Ovary (tissue), 9 donors: ENCODE results near the gene ZRSR2. TPM values are rescaled to one million over a fixed set of nuclear protein-coding genes. Genes with fewer than 3 reads are reported as not detected.

Experiments used
- DNase-seq, 5 donors: peaks; one replicate each; pipeline ENCODE4 v3.0.0-alpha.2; 2019 to 2020
- H3K27ac ChIP-seq, 2 donors: fragments of 200-600 bp; one replicate each; pipeline versions ENCODE4 v1.5.1 to v1.8.0; 2019 to 2022
- H3K27me3 ChIP-seq: fragments of 200-600 bp; one replicate; pipeline ENCODE4 v1.8.0; 2022
- H3K36me3 ChIP-seq: fragments of 200-600 bp; sonication (generic); one replicate; pipeline ENCODE4 v1.5.1; 2019
- H3K4me1 ChIP-seq: one replicate; pipeline ENCODE4 v1.8.1; 2013; ENCODE audit warnings: mild to moderate bottlenecking, moderate library complexity; ENCODE audit not compliant: insufficient read depth
- H3K4me3 ChIP-seq: fragments of 200-600 bp; sonication (generic); one replicate; pipeline ENCODE4 v1.5.1; 2017
- H3K9me3 ChIP-seq, 2 donors: fragments of 200-600 bp in 1 of 2; sonication (generic) in 1 of 2; one replicate each; pipeline versions ENCODE4 v1.5.1 to v1.8.1; 2013 to 2019; ENCODE audit warnings: mild to moderate bottlenecking in 1 of 2, moderate library complexity in 1 of 2
- EP300 ChIP-seq: sonication (generic); formaldehyde crosslinking; IDR thresholded peaks from one replicate; pipeline ENCODE4 v1.6.1; 2017; ENCODE audit warnings: antibody characterized with exemption
- POLR2A ChIP-seq: fragments of 450-650 bp; IDR thresholded peaks from one replicate; pipeline ENCODE4 v1.6.1; 2017; ENCODE audit warnings: antibody characterized with exemption, mild to moderate bottlenecking, moderate library complexity
- WGBS, 3 donors: extraction: QIAGEN DNeasy Blood & Tissue Kit in 1 of 3; methylation state at CpG; one replicate each; pipeline versions ENCODE4 v1.1.5 to v1.1.7; 2013 to 2017; 5-methylcytosine and 5-hydroxymethylcytosine counted together
- intact Hi-C, 4 donors: fragments of 100-400 bp; cut with DNase I; formaldehyde crosslinking; loops; one replicate each; pipeline versions ENCODE4 v1.11.0 to v1.15.1; 2022 to 2023
- polyA plus RNA-seq, 2 donors: library from polyadenylated mRNA; stranded (reverse); fragments of 200-250 nt in 1 of 2; fragments of 350-450 nt in 1 of 2; fragmentation: Illumina TruSeq in 1 of 2; extraction: RNeasy Lipid Tissue Mini Kit (QIAGEN cat#74804) in 1 of 2; gene quantifications; one replicate each; pipeline ENCODE4 v1.2.3, GENCODE V29; 2013 to 2014
- total RNA-seq, 7 donors: library from RNA; depleted of rRNA in 2 of 7; stranded (reverse); fragments of >200 nt in 2 of 7; fragmentation: NEBNext Ultra II Directional in 3 of 7; extraction: Animal tissue kit (Norgen Biotek cat#: 25700) in 3 of 7; gene quantifications; one replicate each; pipeline versions ENCODE4 v1.1.0 to v1.2.4, GENCODE V29; 2016 to 2023
- TF ChIP-seq, protein P1 (sequence below), 3 donors: fragments of 450-650 bp in 2 of 3; fragments of 200-600 bp in 1 of 3; IDR thresholded peaks; one replicate each; pipeline versions ENCODE4 v1.5.1 to v1.8.0; 2016 to 2022; ENCODE audit warnings: antibody characterized with exemption in 3 of 3, mild to moderate bottlenecking in 1 of 3
- donor health status: DM: no; HTN: no; CAD: no; lungs with moderate emphysema.
- donor health status: DM: no; HTN: no; CAD: no.
- donor health status: Bipolar disorder and iron deficiency.
- donor health status: DM: yes; HTN: yes; CAD: no.
- donor health status: DM: no; HTN: no; CAD: no.
- donor health status: DM: yes; HTN: yes; CAD: no.

The ZRSR2 gene
- total and polyA plus RNA-seq, 9 donors: 4.4 to 37.6 (median 11.8) TPM

DNA sequence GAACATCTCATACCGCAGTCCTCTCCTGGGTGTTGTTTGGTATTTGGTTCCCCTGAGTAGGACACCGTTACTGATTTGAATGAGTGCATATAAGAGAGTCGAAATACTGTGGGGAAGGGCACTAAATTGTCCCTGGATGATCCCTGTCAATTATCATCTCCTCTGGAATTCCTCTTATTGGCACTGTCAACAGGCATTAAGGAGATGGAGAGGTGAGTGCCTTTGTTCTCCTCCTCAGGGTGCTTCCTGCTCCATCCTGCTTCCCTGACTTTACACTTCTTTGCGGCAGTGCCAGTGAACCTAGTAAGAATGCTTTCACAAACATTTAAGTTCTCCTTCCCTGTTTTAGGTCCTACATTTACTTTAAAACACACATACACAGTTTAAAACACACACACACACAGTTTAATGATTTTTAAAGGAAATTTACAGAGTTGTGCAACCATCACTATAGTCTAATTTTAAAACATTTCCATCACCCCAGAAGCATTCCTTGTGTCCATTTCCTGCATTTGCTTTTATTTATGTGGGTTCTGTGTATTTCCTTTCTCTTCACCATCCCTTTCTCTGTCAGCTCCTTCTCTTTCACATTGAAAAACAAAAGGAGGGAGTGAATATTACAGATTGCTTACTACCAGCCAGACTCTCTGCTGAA, 20.9 kb upstream of the ZRSR2 start:
- Histone ChIP-seq H3K27me3 (no peaks in the 10 kb centered on the region), H3K4me3 (no peak overlapping the region), H3K4me1 (no peaks in the 10 kb centered on the region), H3K36me3 (no peaks in the 10 kb centered on the region), H3K9me3 (no peaks in the 10 kb centered on the region), H3K27ac (no peak overlapping the region)
- intact Hi-C loops: no loop called here
- whole genome bisulfite sequencing, 3 donors: 81 to 86% (median 82%) methylated on average over 4 of the region's 4 CpGs
- no peak for DNase-seq
- TF ChIP-seq EP300 (no peak), POLR2A (no peak)
- TF ChIP-seq, protein P1, sequence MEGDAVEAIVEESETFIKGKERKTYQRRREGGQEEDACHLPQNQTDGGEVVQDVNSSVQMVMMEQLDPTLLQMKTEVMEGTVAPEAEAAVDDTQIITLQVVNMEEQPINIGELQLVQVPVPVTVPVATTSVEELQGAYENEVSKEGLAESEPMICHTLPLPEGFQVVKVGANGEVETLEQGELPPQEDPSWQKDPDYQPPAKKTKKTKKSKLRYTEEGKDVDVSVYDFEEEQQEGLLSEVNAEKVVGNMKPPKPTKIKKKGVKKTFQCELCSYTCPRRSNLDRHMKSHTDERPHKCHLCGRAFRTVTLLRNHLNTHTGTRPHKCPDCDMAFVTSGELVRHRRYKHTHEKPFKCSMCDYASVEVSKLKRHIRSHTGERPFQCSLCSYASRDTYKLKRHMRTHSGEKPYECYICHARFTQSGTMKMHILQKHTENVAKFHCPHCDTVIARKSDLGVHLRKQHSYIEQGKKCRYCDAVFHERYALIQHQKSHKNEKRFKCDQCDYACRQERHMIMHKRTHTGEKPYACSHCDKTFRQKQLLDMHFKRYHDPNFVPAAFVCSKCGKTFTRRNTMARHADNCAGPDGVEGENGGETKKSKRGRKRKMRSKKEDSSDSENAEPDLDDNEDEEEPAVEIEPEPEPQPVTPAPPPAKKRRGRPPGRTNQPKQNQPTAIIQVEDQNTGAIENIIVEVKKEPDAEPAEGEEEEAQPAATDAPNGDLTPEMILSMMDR (IDR thresholded peaks at IDR 0.05): no peak

DNA sequence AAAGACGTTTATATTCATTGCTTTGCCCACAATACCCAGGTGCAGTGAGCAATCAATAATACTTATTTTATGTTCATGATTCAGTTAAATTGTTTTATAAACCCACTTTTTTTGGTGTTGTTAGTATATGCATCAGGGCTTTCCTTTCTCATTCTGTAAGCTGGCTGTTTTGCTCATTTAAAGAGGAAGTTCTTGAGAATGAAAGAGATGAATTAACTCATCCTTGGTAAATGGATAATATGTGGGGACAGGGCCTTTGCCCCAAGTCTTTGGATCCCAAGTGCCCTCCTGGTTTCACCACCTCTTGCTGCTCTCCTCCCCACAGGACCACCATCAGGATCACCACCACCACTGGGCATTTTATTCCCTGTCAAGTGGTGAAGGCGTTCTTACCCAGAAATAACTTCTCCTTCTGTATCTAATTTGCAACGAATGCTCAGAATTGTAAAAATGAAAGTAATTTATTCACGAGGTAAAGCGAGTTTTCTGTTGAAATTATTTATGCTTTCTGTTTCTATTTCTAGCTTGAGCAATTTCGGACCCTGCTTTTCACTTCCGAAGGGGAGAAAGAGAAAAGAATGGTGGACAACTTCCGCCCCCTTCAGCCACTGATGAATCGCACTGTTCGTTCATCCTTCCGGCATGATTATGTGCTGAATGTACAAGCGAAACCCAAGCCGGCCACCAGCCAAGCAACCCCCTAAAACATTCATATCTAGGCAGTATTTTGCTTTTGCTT, 8.2 kb upstream of the ZRSR2 start:
- no peak for DNase-seq
- WGBS, 3 donors: 82 to 87% (median 83%) methylated on average over 13 of the region's 13 CpGs
- H3K36me3 ChIP-seq: no peaks in the 10 kb centered on the region

DNA sequence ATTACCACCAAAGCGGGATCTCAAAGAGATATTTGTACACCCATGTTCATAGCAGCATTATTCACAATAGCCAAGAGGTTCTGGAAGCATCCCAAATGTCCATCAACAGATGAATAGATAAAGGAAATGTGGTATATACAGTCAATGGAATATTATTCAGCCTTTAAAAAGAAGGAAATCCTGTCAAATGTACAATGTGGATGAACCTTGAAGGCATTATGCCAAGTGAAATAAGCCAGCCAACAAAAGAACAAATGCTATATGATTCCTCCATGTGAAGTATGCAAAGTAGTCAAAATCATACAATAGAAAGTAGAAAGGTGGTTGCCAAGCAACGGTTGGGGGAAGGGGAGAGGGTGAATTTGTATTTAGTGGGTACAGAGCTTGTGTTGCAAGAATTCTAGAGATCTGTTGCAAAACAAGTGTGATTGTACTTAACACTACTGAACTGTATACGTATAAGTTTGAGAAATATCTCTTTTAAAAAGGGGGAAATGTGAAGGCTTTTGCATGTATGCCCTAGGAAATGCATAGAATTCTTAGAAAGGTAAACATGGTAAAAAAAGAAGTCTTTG, 5.0 kb upstream of the ZRSR2 start:
- Histone ChIP-seq H3K4me3 (no peak overlapping the region), H3K4me1 (no peaks in the 10 kb centered on the region), H3K9me3 (no peaks in the 10 kb centered on the region), H3K27me3 (no peaks in the 10 kb centered on the region), H3K27ac (no peak overlapping the region), H3K36me3 (no peaks in the 10 kb centered on the region)
- WGBS, 3 donors: 94 to 97% (median 96%) methylated on average over 3 of the region's 3 CpGs
- TF ChIP-seq, protein P1 (IDR thresholded peaks at IDR 0.05): no peak
- no peak for TF ChIP-seq POLR2A
- intact Hi-C loops: no loop called here
- no peak for DNase-seq

More for the DNA sequence above, 8.2 kb upstream of the ZRSR2 start:
- no peaks in the 10 kb centered on the region for H3K9me3 ChIP-seq
- intact Hi-C loops: no loop called here
- no peak overlapping the region for H3K27ac ChIP-seq
- no peaks in the 10 kb centered on the region for H3K27me3 ChIP-seq
- H3K4me1 ChIP-seq: no peaks in the 10 kb centered on the region
- no peak overlapping the region for H3K4me3 ChIP-seq
- TF ChIP-seq EP300: no peak
- TF ChIP-seq, protein P1 (IDR thresholded peaks at IDR 0.05): no peak
- TF ChIP-seq POLR2A: no peak

DNA sequence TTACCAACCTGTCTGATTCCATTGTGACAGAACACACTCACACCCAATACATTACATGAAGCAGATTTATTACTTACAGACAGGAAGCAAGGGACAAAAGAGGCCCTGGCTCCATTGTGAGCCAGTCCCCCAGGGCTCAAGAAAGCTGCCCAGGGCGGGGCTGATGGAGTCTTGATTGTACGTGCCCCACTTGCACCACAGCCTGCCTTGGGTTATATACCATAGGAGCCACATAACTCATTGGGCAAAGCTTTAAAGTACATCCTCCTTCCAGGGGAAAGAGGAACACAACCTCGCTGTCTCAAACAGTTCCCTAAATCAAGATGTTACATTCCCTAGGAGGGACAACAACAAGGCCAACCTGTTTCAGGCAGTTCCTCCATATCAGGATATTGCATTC, 3.4 kb upstream of the ZRSR2 start:
- intact Hi-C loops: no loop called here
- 91 to 94% (median 92%) methylated on average over 3 of the region's 3 CpGs for WGBS, 3 donors

More for the DNA sequence above, 3.4 kb upstream of the ZRSR2 start:
- Histone ChIP-seq H3K4me1 (peaks cover 2% of the 10 kb centered on the region), H3K27me3 (no peaks in the 10 kb centered on the region), H3K4me3 (no peak overlapping the region), H3K36me3 (no peaks in the 10 kb centered on the region), H3K27ac (no peak overlapping the region), H3K9me3 (no peaks in the 10 kb centered on the region)
- DNase-seq: no peak
- no peak for TF ChIP-seq POLR2A
- TF ChIP-seq, protein P1 (IDR thresholded peaks at IDR 0.05): no peak
- TF ChIP-seq EP300: no peak
